SK-N-SH (cell line): Measurements from ENCODE around the gene CYTL1.

Experiments
- CTCF ChIP-seq: fragments of 200-600 bp; sonication (generic); IDR thresholded peaks from 2 replicates; pipeline ENCODE4 v1.6.1; 2017; ENCODE audit warnings: antibody characterized with exemption, mild to moderate bottlenecking, moderate library complexity
- EP300 ChIP-seq, 2 experiments: IDR thresholded peaks; 2 replicates each; pipeline versions ENCODE4 v1.4.0 to v1.6.1; 2012; ENCODE audit warnings: borderline replicate concordance in 1 of 2, low read depth in 1 of 2, low read length in 1 of 2
- EZH2phosphoT487 ChIP-seq: fragments of 200-600 bp; sonication (generic); IDR thresholded peaks from 2 replicates; pipeline ENCODE4 v1.6.1; 2017; ENCODE audit warnings: low read depth, mixed run types, mild to moderate bottlenecking, antibody characterized with exemption, moderate library complexity, borderline replicate concordance
- POLR2AphosphoS5 ChIP-seq: IDR thresholded peaks from 2 replicates; pipeline ENCODE4 v1.6.1; 2012; ENCODE audit warnings: low read depth, low read length
- RFX5 ChIP-seq: IDR thresholded peaks from 2 replicates; pipeline ENCODE4 v1.6.1; 2012; ENCODE audit warnings: mild to moderate bottlenecking, improper control_type of control experiment, low read length
- SIN3A ChIP-seq: IDR thresholded peaks from 2 replicates; pipeline ENCODE4 v1.6.1; 2012; ENCODE audit warnings: low read depth, mild to moderate bottlenecking, low read length, moderate library complexity, borderline replicate concordance
- TCF12 ChIP-seq: IDR thresholded peaks from 2 replicates; pipeline ENCODE4 v1.4.0; 2012

DNA sequence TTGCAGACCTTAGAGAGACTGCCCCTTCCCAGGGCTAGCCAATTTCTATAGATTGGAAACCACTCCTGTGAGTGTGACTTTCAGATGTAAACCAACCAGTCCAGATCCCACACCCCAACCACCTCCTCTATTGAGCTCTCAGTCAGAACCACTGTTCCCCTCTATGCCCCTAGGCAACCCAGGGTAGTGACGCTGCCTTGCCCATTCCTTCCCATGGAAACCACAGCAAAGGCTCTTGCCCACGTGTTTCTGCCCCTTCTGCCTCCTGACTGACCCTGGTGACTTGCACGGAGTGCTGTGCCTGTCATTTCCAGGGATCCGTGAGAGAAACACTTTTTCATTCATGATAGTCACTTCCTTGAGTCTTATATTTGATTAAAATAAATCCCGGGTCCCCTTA lies 32.4 kb downstream of the CYTL1 start:
- TF ChIP-seq CTCF (no peak), TCF12 (no peak), EP300 (IDR thresholded peaks at IDR 0.05; ENCODE audit: borderline replicate concordance in 1 of 2, low read depth in 1 of 2, low read length in 1 of 2) (no peak), SIN3A (no peak), POLR2AphosphoS5 (no peak), EZH2phosphoT487 (no peak), RFX5 (no peak)
